Spleen (tissue), 11 donors: ENCODE measurements around the gene AMBRA1. TPM values are rescaled to one million over a fixed set of nuclear protein-coding genes. Genes with fewer than 3 reads are reported as not detected.

ENCODE experiments used
- DNase-seq: peaks from one replicate; pipeline ENCODE4 v3.0.0-alpha.2; 2020
- H3K27ac ChIP-seq, 8 donors: fragments of 200-600 bp; sonication (generic) in 7 of 8; 1 replicate in 4 of 8; 2 replicates in 4 of 8; pipeline versions ENCODE4 v1.5.0 to v1.8.0; 2016 to 2021; ENCODE audit warnings: inconsistent platforms in 4 of 8, mild to moderate bottlenecking in 4 of 8, moderate library complexity in 1 of 8
- H3K27me3 ChIP-seq, 7 donors: fragments of 200-600 bp; sonication (generic) in 6 of 7; replicated peaks in 1 of 7; 1 replicate in 4 of 7; 2 replicates in 3 of 7; pipeline versions ENCODE4 v1.5.0 to v1.8.0; 2016 to 2021; ENCODE audit warnings: inconsistent platforms in 3 of 7, mild to moderate bottlenecking in 1 of 7
- H3K36me3 ChIP-seq, 6 donors: fragments of 200-600 bp; sonication (generic) in 5 of 6; 1 replicate in 4 of 6; 2 replicates in 2 of 6; pipeline versions ENCODE4 v1.5.0 to v1.8.0; 2016 to 2021; ENCODE audit warnings: inconsistent platforms in 2 of 6
- H3K4me1 ChIP-seq, 6 donors: fragments of 200-600 bp; sonication (generic) in 5 of 6; 1 replicate in 3 of 6; 2 replicates in 3 of 6; pipeline versions ENCODE4 v1.5.0 to v1.8.0; 2016 to 2021; ENCODE audit warnings: inconsistent platforms in 3 of 6
- H3K4me3 ChIP-seq, 8 donors: fragments of 200-600 bp; sonication (generic) in 7 of 8; 1 replicate in 4 of 8; 2 replicates in 4 of 8; pipeline versions ENCODE4 v1.5.0 to v1.8.0; 2016 to 2021; ENCODE audit warnings: inconsistent platforms in 4 of 8, mild to moderate bottlenecking in 4 of 8, moderate library complexity in 2 of 8
- H3K9me3 ChIP-seq, 8 donors: fragments of 200-600 bp; sonication (generic) in 7 of 8; 1 replicate in 4 of 8; 2 replicates in 4 of 8; pipeline versions ENCODE4 v1.5.0 to v1.8.0; 2016 to 2021; ENCODE audit warnings: inconsistent platforms in 4 of 8
- CTCF ChIP-seq, 11 experiments: fragments of 200-600 bp in 7 of 11; fragments of 450-650 bp in 4 of 11; sonication (generic) in 4 of 11; IDR thresholded peaks in 8 of 11; conservative IDR thresholded peaks in 3 of 11; 1 replicate in 7 of 11; 2 replicates in 4 of 11; pipeline versions ENCODE4 v1.4.0 to v1.8.0; 2016 to 2021; ENCODE audit warnings: antibody characterized with exemption in 11 of 11, inconsistent platforms in 4 of 11, mild to moderate bottlenecking in 1 of 11
- POLR2A ChIP-seq, 3 donors: fragments of 450-650 bp; IDR thresholded peaks; one replicate each; pipeline ENCODE4 v1.5.1; 2017; ENCODE audit warnings: antibody characterized with exemption in 3 of 3, mild to moderate bottlenecking in 1 of 3
- POLR2AphosphoS5 ChIP-seq, 3 donors: sonication (generic); formaldehyde crosslinking; IDR thresholded peaks; one replicate each; pipeline ENCODE4 v1.5.1; 2017; ENCODE audit warnings: antibody characterized with exemption in 3 of 3
- WGBS, 5 donors: extraction: QIAGEN DNeasy Blood & Tissue Kit in 3 of 5; methylation state at CpG; one replicate each; pipeline versions ENCODE4 v1.1.5 to v1.1.7; 2013 to 2018; 5-methylcytosine and 5-hydroxymethylcytosine counted together
- intact Hi-C: fragments of 100-400 bp; cut with DNase I; formaldehyde crosslinking; loops from one replicate; pipeline ENCODE4 v1.15.0; 2023; ENCODE audit warnings: low total_unique reads
- polyA plus RNA-seq, 3 donors: library from polyadenylated mRNA; stranded (reverse); fragments of 200-250 nt; gene quantifications; one replicate each; pipeline ENCODE4 v1.2.1, GENCODE V29; 2013
- total RNA-seq, 7 donors: library from RNA; depleted of rRNA in 3 of 7; stranded (reverse); fragments of >200 nt in 3 of 7; fragmentation: NEBNext Ultra II Directional in 4 of 7; extraction: Animal tissue kit (Norgen Biotek cat#: 25700) in 4 of 7; gene quantifications; one replicate each; pipeline versions ENCODE4 v1.1.0 to v1.2.1, GENCODE V29; 2016 to 2021
- donor health status: healthy with polysubstance abuse.
- donor health status: DM: no; HTN: no; CAD: no; lungs with moderate emphysema.
- donor health status: DM: no; HTN: no; CAD: no.
- donor health status: Bipolar disorder and iron deficiency.
- donor health status: healthy.
- donor health status: DM: no; HTN: no; CAD: no.
- donor health status: DM: yes; HTN: yes; CAD: no.

AMBRA1 gene
- total and polyA plus RNA-seq, 10 donors: 3.6 to 54.6 (median 37.7) TPM

- Histone ChIP-seq H3K27me3 (peaks cover 11 to 50% (median 40%) of the 10 kb centered on the region in 7 donors), H3K36me3 (peaks cover 0 to 35% (median 19%) of the 10 kb centered on the region in 6 donors), H3K27ac (no peak overlapping the region), H3K4me3 (no peak overlapping the region), H3K9me3 (no peaks in the 10 kb centered on the region), H3K4me1 (peaks cover 25 to 52% (median 43%) of the 10 kb centered on the region in 6 donors)
- TF ChIP-seq CTCF (IDR thresholded peaks at IDR 0.05 in 8 of 11, conservative IDR thresholded peaks at IDR 0.05 in 3 of 11) (no peak), POLR2A (IDR thresholded peaks at IDR 0.05) (no peak), POLR2AphosphoS5 (IDR thresholded peaks at IDR 0.05) (no peak)
- no peak for DNase-seq
- WGBS, 5 donors: 66 to 81% (median 73%) methylated on average over 4 of the region's 4 CpGs
- intact Hi-C loops: no loop called here
These were observed 200.1 kb downstream of the AMBRA1 start for GRCh38 chr11:46393759-46394158.

DNA sequence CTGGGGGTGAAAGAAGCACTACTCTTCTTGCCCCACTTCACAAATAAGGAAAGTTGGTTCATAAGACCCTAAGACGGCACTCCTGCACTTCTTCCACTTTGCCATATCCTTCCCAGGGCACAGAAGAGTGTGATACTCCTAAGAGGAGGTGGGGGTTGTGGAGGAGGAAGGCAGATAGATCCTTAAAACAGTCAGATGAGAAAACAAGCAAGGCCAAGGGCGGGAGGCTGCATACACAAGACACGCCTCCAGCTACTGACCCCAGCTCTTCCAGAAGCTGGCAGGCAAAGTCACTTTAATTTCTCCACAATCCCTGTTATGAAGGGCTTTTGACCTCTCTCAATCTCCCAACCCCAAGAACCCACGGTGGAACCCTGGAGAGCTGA is 200.6 kb downstream of the AMBRA1 start:
- Histone ChIP-seq H3K4me1 (peaks cover 25 to 57% (median 46%) of the 10 kb centered on the region in 6 donors), H3K4me3 (peak overlapping the region in 4 of 8 donors; percentile 39 to 67 (median 46)), H3K9me3 (no peaks in the 10 kb centered on the region), H3K36me3 (peaks cover 0 to 30% (median 19%) of the 10 kb centered on the region in 6 donors), H3K27me3 (peaks cover 11 to 56% (median 44%) of the 10 kb centered on the region in 7 donors), H3K27ac (peak overlapping the region in 3 of 8 donors; percentile 61 to 74 (median 73))
- WGBS, 5 donors: 52 to 71% (median 58%) methylated on average over 4 of the region's 4 CpGs
- TF ChIP-seq CTCF (IDR thresholded peaks at IDR 0.05 in 8 of 11, conservative IDR thresholded peaks at IDR 0.05 in 3 of 11) (no peak), POLR2AphosphoS5 (IDR thresholded peaks at IDR 0.05) (peak in 1 of 3 donors; percentile 5), POLR2A (IDR thresholded peaks at IDR 0.05) (no peak)
- intact Hi-C loops: no loop called here
- no peak for DNase-seq

DNA sequence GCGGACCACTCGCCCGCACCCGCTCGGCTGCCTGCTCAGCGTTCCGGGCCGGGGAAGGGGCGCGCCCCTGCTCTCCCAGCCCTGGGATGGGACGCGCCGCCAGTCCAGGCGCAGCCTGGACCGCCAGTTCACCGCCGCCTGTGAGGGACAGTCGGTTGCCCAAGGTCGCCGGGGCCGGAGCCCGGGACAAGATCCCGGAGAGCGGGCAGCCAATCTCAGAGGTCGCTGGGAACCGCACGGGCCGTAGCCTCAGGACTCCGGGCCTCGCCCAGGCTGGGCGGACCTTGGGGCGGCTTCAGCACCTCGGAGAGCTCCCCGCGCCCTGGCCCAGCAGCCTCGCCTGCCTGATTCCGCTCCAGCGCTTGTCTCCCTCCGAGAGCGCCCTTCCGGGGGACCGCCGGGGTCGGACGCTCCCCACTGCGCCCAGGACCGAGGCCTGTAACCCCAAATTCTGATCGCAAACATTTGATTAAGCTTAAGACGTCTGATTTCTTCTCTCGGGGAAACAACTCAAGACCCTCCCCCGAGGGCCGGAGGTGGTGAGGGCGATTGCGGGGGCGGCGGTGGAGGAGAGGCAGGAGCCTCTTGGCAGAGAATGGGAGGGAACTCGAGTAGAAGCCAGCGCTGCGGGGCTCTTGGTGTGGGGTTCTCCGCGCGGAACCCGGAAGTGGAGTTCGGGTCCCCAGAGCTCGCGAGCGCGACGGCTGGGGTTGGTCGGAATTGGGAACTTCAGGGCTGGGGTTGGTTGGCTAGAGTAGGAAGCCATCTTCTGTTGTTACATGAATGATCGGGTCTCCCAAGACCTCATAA is 201.2 kb downstream of the AMBRA1 start:
- WGBS, 5 donors: 2 to 7% (median 4%) methylated on average over 36 to 71 of the region's 71 CpGs
- peak; percentile 31 to 84 (median 50) for TF ChIP-seq POLR2AphosphoS5 (IDR thresholded peaks at IDR 0.05)
- no peak for TF ChIP-seq CTCF (IDR thresholded peaks at IDR 0.05 in 8 of 11, conservative IDR thresholded peaks at IDR 0.05 in 3 of 11)

More for the DNA sequence above, 201.2 kb downstream of the AMBRA1 start:
- Histone ChIP-seq H3K9me3 (no peaks in the 10 kb centered on the region), H3K4me3 (peak overlapping the region; percentile 8 to 67 (median 46)), H3K36me3 (peaks cover 0 to 24% (median 13%) of the 10 kb centered on the region in 6 donors), H3K4me1 (peaks cover 25 to 63% (median 49%) of the 10 kb centered on the region in 6 donors), H3K27ac (peak overlapping the region in 6 of 8 donors; percentile 43 to 74 (median 61)), H3K27me3 (peaks cover 11 to 62% (median 50%) of the 10 kb centered on the region in 7 donors)
- intact Hi-C loops: no loop called here
- peak; percentile 95 for DNase-seq
